ENCODE results near the gene NEDD9.

- TF ChIP-seq NR2F2 (IDR thresholded peaks at IDR 0.05) (no peak), CTCF (IDR thresholded peaks at IDR 0.05; ENCODE audit: low read depth, low read length, missing input control) (no peak)
Measured at GRCh38 chr6:11237428-11237827, 5.0 kb upstream of the NEDD9 start.

Data from liver (tissue), 3 donors.